Stimulated activated CD4-positive, alpha-beta T cell treated with anti-CD3 and anti-CD28 coated beads, Interleukin-1b, Interleukin-23, amount 100 ng/mL, for 24 hours (primary cell): ENCODE measurements around the gene NBAS.
"Not testable (repeated sequence)": the region's sequence is repeated elsewhere in the genome, so short reads cannot be mapped to it uniquely, and the experiment has no call there.

Experiments used
- DNase-seq, 4 experiments: peaks; one replicate each; pipeline ENCODE4 v3.0.0-alpha.2; 2020; ENCODE audit warnings: low read depth in 4 of 4, low spot score in 1 of 4

Gene NBAS

GRCh38 chr2:15321481-15321880, 239.7 kb downstream of the NBAS start:
- DNase-seq = not testable (repeated sequence)

- no peak for DNase-seq
Measured at GRCh38 chr2:15316370-15316814, 244.7 kb downstream of the NBAS start.

GRCh38 chr2:15315411-15315810, 245.7 kb downstream of the NBAS start:
- DNase-seq = no peak

GRCh38 chr2:15313657-15314056, 247.5 kb downstream of the NBAS start:
- DNase-seq = no peak

GRCh38 chr2:15311926-15312325, 249.2 kb downstream of the NBAS start:
- no peak for DNase-seq

GRCh38 chr2:15311201-15311907, 249.8 kb downstream of the NBAS start:
- no peak for DNase-seq

- no peak for DNase-seq
Measured at GRCh38 chr2:15307526-15307925, 253.6 kb downstream of the NBAS start.

GRCh38 chr2:15306706-15307105, 254.4 kb downstream of the NBAS start:
- no peak for DNase-seq

GRCh38 chr2:15303874-15304273, 257.3 kb downstream of the NBAS start:
- DNase-seq = no peak

- no peak for DNase-seq
Measured at GRCh38 chr2:15302154-15302553, 259.0 kb downstream of the NBAS start.

- no peak for DNase-seq
Measured at GRCh38 chr2:15300624-15301573, 260.2 kb downstream of the NBAS start.

- DNase-seq = no peak
Measured at GRCh38 chr2:15299904-15300520, 261.1 kb downstream of the NBAS start.

GRCh38 chr2:15298770-15299169, 262.4 kb downstream of the NBAS start:
- no peak for DNase-seq

GRCh38 chr2:15293262-15293937, 267.7 kb downstream of the NBAS start:
- DNase-seq = no peak

GRCh38 chr2:15287447-15288184, 273.5 kb downstream of the NBAS start:
- no peak for DNase-seq

- no peak for DNase-seq
Measured at GRCh38 chr2:15284614-15285013, 276.5 kb downstream of the NBAS start.

GRCh38 chr2:15281681-15282080, 279.5 kb downstream of the NBAS start:
- no peak for DNase-seq

- no peak for DNase-seq
Measured at GRCh38 chr2:15279201-15279876, 281.8 kb downstream of the NBAS start.

GRCh38 chr2:15278296-15278695, 282.8 kb downstream of the NBAS start:
- DNase-seq = no peak

GRCh38 chr2:15275346-15275745, 285.8 kb downstream of the NBAS start:
- no peak for DNase-seq
